T-helper 22 cell (primary cell): ENCODE measurements around the gene MALL.
"Not testable (repeated sequence)": the region's sequence is repeated elsewhere in the genome, so short reads cannot be mapped to it uniquely, and the experiment has no call there.

ENCODE experiments used
- DNase-seq: peaks from one replicate; pipeline ENCODE4 v3.0.0-alpha.2; 2020; ENCODE audit warnings: low read depth

MALL gene

DNA sequence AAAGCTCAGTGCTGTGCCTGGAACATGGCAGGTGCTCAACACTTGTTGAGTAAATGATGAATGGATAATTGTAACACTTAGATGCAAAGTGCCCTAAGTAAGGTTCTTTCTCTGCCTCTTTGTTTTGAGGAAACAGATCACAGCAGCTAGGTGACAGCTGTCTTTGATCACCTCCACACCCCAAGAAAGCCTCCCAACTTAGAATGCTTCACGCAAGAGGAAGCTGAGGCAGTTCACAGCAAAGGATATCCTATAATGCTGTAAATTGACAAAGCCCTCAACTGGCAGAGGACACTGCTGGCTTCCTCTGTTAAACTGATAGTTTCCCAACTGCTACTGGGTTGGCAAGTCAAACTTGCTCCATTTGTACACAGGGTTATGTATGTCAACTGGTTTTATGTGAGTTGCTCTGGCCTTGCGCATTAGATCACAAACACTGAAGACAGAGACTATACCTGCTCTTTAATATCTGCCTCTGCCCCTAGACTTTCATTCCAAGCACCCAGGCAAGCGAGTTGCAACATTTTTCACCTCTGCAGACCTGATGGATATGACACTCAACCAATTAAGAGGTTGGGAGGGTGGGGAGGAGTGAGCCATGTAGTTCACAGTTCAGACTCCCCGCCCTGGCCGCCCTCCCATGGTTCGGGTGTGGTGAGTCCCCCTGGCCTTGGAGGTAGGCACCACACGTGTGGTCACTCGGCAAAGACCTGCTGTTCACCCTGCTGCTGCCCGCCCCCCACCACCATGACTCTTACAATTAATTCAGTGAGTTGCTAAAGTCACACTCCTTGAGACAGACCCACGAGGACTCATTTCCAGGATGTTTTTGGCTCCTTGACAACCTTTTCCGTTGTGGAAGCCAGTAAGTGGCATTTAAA lies 4.8 kb upstream of the MALL start:
- DNase-seq, result no peak

- no peak for DNase-seq
Observed at GRCh38 chr2:110116033-110116710, 550 bp upstream of the MALL start.

- DNase-seq, result no peak
Observed at GRCh38 chr2:110114831-110115255, 779 bp downstream of the MALL start.

DNA sequence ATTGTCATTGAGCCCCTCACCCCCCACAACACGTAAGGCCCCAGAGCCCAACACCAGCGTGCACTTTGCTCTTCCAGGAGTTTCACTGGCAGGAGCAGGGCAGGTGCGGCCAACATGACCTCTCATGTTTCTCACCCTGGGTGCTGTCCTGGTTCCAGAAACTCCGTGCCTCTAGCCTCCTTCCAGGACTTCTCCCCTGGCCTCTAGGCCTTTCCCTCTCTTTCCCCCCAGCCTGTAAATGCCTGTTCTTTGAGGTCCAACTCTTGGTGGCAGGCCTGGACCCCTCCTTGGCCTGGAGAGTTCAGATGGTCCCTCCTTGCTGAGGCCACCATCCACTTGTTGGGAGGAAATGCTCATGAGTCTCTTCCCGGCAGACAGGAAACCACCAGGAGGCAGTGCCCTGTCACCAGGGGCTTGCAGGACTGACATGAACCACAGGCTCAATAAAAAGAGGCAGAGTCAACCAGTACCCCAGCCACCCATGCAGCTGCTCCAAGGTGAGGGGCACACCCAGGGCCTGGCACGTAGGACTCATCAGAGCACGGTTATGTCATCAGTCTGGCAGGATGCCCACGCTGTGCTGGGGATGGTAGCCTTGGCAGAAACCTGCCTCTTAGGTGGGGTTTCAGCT lies 1.5 kb downstream of the MALL start:
- DNase-seq, result no peak

GRCh38 chr2:110108291-110108690 lies 7.3 kb downstream of the MALL start:
- not testable (repeated sequence) for DNase-seq

GRCh38 chr2:110107092-110108079 lies 8.2 kb downstream of the MALL start:
- DNase-seq, result no peak

DNA sequence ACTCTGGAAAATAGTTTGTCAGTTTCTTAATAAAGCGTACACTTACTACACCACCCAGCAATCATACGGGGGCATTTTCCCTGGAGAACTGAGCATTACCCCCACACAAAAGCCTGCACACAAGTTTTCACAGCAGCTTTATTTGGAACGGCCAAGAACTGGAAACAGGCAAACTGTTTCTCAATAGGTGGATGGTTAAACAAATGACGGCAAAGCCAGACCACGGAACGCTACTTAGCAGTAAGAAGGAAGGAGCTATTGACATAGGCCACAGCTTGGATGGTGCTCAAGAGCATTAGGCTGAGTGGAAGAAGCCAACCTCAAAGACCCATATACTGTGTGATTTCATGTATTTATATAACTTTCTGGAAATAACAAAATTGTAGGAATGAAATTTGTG lies 9.0 kb downstream of the MALL start:
- DNase-seq, result no peak

- no peak for DNase-seq
Observed at GRCh38 chr2:110105608-110106467, 9.8 kb downstream of the MALL start.

GRCh38 chr2:110105183-110105582 lies 10.4 kb downstream of the MALL start:
- DNase-seq, result no peak

DNA sequence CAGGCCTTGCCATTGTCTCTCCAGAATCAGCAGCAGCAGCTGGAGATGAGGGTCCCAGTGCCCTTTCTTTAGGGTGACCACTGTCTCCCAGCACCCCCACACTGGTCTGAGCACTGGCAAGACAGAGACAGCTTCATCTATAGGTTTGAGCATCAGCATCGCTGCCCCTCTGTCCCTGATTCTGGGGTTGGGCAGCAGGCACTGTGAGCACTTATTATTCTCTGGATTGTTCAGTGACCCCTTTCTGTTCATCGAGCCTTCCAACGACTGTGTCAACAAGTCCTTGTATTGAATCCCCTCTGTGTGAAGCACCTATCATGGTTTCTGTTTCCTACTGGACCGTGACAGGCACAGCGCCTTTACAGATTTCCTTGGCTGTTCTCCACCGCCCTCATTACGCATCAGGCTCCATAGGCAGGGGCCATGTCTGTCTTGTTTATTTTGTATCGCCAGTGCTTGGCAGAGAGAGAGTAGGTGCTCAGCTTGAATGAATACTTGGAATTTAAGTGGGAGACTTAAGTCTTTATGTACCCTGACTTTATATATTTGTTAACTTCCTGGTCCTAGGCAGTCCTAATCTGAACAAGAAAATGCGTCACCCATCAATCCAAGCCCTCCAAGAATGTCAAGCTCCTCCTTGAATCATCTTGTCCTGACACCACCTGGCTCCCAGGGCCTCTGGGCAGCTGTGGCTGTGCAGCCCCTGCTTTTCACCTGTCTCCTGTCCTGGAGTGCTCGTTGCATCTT lies 11.4 kb downstream of the MALL start:
- no peak for DNase-seq

GRCh38 chr2:110103061-110103961 lies 12.3 kb downstream of the MALL start:
- no peak for DNase-seq

DNA sequence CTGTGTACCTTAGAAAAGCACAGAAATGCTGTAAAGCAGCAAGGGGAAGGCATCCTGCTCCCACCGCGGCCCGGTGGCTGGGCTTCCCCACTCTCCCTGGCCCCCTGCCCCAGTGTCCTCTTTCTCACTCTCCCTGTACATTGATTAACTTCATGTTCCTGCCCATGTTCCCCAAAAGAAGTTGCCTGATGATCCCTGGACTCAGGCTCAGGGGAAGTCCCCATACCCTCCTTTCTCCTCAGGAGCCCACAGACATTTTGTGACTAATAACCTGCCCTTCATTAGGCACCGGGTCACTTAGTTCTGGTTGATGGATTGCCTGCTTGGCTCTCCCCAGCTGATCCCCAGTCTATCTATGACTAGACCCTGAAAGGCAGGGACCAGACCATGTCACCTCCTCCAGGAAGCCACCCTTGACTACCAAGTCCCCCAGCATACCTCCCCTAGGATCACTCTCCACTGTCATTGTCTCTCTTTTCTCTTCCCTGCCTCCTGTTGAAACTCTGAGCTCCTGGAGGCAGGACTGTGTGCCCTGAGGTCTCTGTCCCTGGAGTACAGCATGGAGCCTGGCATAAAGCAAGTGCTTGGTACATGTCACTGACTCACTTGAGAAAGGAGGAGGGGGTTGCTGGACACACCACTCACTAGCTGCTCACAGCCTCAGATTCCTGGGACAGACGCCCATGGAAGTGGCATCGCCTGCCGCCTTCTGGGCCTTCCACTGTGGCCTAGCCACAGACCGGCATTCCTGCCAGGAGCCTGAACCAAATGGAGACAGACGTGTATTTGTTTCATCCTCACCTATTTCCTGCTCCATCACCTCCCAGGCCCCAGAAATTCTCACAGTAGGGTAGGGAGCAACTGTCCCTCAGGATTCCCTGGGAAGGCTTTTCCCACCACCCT lies 13.5 kb downstream of the MALL start:
- DNase-seq, result no peak

DNA sequence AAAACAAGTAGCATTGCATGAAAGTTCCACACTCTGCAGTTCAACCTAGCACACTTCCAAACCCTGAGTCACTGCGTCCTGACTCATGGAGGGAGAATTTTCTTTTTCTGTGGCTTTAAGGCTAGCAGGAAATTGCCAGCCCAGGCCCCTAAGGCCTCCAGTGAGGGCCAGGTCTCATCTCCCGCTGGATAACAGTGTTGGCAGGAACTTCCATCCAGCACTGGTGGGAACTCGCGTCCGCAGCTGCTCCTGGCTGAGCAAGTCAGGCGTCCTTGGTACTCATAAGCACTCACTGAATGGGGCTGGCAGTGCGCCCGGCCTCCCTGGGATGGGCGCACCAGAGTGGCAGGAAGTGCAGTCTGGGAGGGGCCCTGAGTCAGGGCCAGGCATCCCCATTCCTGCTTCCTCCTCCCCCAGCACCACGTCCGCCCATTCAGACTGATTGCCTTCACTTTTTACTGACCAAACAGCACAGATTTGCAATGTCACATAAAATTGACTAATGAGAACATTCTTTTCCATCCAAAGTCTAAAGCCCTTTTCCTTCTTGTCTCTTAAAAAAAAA lies 14.3 kb downstream of the MALL start:
- DNase-seq, result no peak

DNA sequence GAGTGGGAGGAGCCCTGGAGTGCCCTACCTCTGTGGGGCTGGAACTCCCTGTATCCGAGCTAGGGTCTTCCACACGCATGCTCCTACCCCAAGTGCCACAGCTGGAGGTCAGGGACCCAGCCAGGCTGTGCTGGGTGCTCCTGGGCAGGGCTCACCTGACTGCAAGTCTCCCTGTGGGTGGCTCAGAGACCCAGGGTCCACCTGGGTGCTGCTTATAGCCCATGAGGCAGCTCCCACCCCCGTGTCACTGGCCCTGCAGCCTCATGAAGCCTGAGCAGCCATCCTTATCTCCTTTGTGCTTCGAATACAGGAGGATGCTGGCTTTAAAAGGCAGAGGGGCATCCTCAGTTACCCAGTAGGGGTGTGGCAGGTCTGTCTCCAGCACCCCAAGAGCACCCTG lies 14.7 kb downstream of the MALL start:
- not testable (repeated sequence) for DNase-seq

DNA sequence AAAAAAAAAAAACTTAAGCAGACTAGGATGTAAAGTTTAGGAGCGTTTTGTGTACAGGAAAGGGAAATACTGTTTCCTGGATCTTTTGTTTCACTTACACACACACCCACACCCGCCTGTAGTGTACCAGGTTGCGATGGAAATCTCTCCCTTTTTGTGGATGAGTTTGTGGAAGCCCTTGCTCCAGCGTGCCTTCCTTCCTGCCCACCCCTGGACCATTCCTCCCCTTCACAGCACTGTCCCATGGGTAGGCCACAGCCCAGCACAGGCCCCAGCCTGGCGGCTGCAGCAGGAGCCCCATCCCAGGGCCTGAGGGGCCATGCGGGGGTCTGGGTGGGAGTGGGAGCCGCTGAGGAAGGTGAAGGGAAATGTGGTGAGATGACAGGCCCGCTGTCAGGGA lies 15.1 kb downstream of the MALL start:
- DNase-seq, result no peak

DNA sequence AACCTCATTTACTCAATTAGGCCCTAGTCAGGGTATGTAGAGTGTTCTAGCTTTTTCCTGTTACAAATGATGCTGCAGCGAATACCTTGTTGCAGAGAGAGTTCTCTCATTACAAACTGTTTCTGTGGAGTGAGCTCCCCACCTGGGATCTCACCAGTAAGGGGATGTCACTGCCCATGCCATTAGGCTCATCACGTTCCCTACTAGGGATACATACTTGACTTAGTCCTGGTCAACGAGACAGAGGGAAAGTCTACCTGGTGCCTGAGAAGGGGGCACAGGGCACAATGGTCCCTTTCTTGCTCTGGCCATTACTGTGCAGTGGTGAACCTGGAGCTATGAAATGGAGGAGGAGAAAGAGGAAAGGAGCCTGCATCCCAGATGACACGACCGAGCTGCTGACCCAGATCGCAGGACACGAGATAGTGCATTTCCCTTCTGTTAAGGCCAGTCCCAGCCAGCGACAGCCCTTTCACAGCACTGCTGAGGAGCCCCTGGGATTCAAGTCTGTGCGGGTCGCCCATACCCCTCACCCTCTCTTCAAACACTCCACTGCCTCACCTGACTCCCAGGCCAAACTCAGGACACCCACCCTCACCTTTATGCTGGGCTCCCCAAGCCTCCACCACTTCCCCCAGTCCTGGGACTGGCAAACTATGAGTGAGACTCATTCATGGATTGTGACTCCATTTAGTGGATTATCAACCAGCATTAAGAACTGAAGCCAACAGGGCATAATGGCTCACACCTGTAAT lies 16.0 kb downstream of the MALL start:
- no peak for DNase-seq

DNA sequence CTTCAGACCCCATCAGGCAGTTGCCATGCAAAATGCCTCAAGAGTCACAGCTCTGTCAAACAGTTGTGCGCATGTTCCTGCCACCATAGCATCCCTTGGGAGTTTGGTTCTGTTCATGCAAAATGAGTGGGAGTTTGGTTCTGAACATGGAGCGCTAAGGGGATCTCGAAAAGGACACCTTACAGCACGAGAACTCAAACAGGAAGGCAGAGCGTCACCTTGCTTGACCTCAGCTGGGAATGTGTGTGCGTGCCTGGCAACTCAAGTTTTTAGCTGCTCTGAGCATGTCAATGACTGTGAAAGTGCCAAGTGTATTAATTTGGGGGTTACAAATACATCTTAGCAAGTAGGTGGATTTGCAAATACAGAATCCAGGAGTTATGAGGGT lies 16.6 kb downstream of the MALL start:
- no peak for DNase-seq
